ENCODE data around the gene SORCS1. TPM values are rescaled to one million over a fixed set of nuclear protein-coding genes. Genes with fewer than 3 reads are reported as not detected.

Gene SORCS1
- total RNA-seq, 1 experiment from 2014 or later, result 1.7 TPM

GRCh38 chr10:106903180-106903579, 261.3 kb downstream of the SORCS1 start:
- H2AK5ac ChIP-seq (ENCODE audit: insufficient read length, low read length), result no peak overlapping the region
- H3K14ac ChIP-seq (ENCODE audit: insufficient read depth, low read length), result no peak overlapping the region
- no peaks in the 10 kb centered on the region for H3K79me2 ChIP-seq (ENCODE audit: insufficient read depth, low read length)
- no peak overlapping the region for H2BK5ac ChIP-seq (ENCODE audit: insufficient read length, low read length)
- peaks cover 18 to 20% of the 10 kb centered on the region in 2 experiments for H3K4me1 Mint-ChIP-seq
- H2AFZ ChIP-seq (ENCODE audit: low read length), result no peak overlapping the region
- peaks cover 0 to 5% (median 0%) of the 10 kb centered on the region in 3 experiments; a peak in 3 of 7 replicates for H3K36me3 Mint-ChIP-seq (ENCODE audit: insufficient read depth in 1 of 3, low read depth in 3 of 3)
- H3K9me3 Mint-ChIP-seq, result peaks cover 2 to 3% of the 10 kb centered on the region in 2 experiments; a peak in 2 of 5 replicates
- H3K79me1 ChIP-seq (ENCODE audit: insufficient read depth, low read depth, low read length, poor library complexity, severe bottlenecking), result no peaks in the 10 kb centered on the region
- no peak overlapping the region for H2BK20ac ChIP-seq (ENCODE audit: low read depth, low read length, poor library complexity, severe bottlenecking)
- no peak overlapping the region for H3K23ac ChIP-seq (ENCODE audit: insufficient read length, low read depth, low read length)
- H3K56ac ChIP-seq (ENCODE audit: insufficient read length, low read depth, low read length), result no peak overlapping the region
- H3K9ac ChIP-seq (ENCODE audit: extremely low read depth, insufficient read length, low read length), result no peak overlapping the region
- no peaks in the 10 kb centered on the region for H4K20me1 ChIP-seq (ENCODE audit: control insufficient read depth, insufficient read depth, insufficient read length)
- no peak overlapping the region for H4K8ac ChIP-seq (replicated peaks; ENCODE audit: insufficient read length, low read depth, low read length)
- no peak overlapping the region for H3K4me3 Mint-ChIP-seq
- no CpG with 5 or more reads among the region's 2 CpGs for WGBS (ENCODE audit: extremely low coverage, insufficient read length, low lambda C conversion rate)
- no peaks in the 10 kb centered on the region for H3K27me3 ChIP-seq (ENCODE audit: insufficient read depth, low read length)
- no peak overlapping the region for H2BK15ac ChIP-seq (ENCODE audit: low read depth, low read length)
- H3K23me2 ChIP-seq (ENCODE audit: insufficient read length, low read depth, low read length, poor library complexity, severe bottlenecking), result no peaks in the 10 kb centered on the region
- H4K91ac ChIP-seq (ENCODE audit: insufficient read length, low read depth, low read length), result no peak overlapping the region
- no peak overlapping the region for H3K27ac ChIP-seq (ENCODE audit: insufficient read length, low read depth, low read length)
- DNase-seq, result no peak
- no peak overlapping the region for H2BK12ac ChIP-seq (ENCODE audit: insufficient read length, low read depth, low read length)
- H3K27ac Mint-ChIP-seq, result no peak overlapping the region
- H3K4ac ChIP-seq (ENCODE audit: low read depth, low read length), result no peak overlapping the region
- H3K18ac ChIP-seq (ENCODE audit: insufficient read length, low read depth, low read length), result no peak overlapping the region
- no peaks in the 10 kb centered on the region for H3K9me3 ChIP-seq (ENCODE audit: control insufficient read depth, low read depth, low read length)
- no peak overlapping the region for H3T11ph ChIP-seq (ENCODE audit: low read length)
- peaks cover 3% of the 10 kb centered on the region; the same call in 1 of the 2 replicates for H3K4me1 ChIP-seq (ENCODE audit: insufficient read depth, low read length)
- H4K5ac ChIP-seq (ENCODE audit: insufficient read length, low read depth, low read length), result no peak overlapping the region
- no peaks in the 10 kb centered on the region; the same call in 1 of the 2 replicates for H3K27me3 Mint-ChIP-seq (ENCODE audit: low read depth)
- no peak overlapping the region for H2BK120ac ChIP-seq (ENCODE audit: low read depth, low read length, poor library complexity, severe bottlenecking)
- no peak overlapping the region for H3K4me2 ChIP-seq (ENCODE audit: insufficient read depth, insufficient read length, low read length)
- TF ChIP-seq CTCF (conservative IDR thresholded peaks at IDR 0.05), result no peak

All from H9 (cell line).